PC-3 (cell line): ENCODE results near the gene FAXC. TPM values are rescaled to one million over a fixed set of nuclear protein-coding genes. Genes with fewer than 3 reads are reported as not detected.

Source experiments
- ATAC-seq: fragments of 200-7000 bp; cut with Tn5 transposase; 2 replicates; pipeline ENCODE4 v1.9.1; 2020; ENCODE audit warnings: mild to moderate bottlenecking, moderate library complexity
- BruUV-seq: library from RNA; stranded (reverse); fragments of 400-500 nt; replicated peaks from 2 replicates; lab custom pipeline; 2021; lab: Mats Ljungman, UMichigan
- CTCF ChIA-PET: fragments of 300-600 bp; sonication (Branson Sonifier 250); formaldehyde crosslinking; loops from one replicate; lab custom pipeline; 2022; ENCODE audit warnings: antibody characterized with exemption; lab: Charles Lee
- POLR2A ChIA-PET: fragments of 300-600 bp; sonication (Branson Sonifier 250); formaldehyde crosslinking; loops from one replicate; lab custom pipeline; 2022; ENCODE audit warnings: antibody characterized with exemption; ENCODE audit not compliant: unreplicated experiment; lab: Charles Lee
- DNase-seq: peaks from one replicate; pipeline ENCODE4 v3.0.0-alpha.2; 2015
- H2AFZ ChIP-seq: fragments of 300-600 bp; sonication (generic); 2 replicates; pipeline ENCODE4 v1.6.0; 2016; ENCODE audit warnings: antibody characterized with exemption, low read length
- H3F3A ChIP-seq: fragments of 300-600 bp; sonication (generic); one replicate; pipeline ENCODE4 v1.6.0; 2017; ENCODE audit warnings: antibody characterized with exemption, low read length, control low read depth, mild to moderate bottlenecking; ENCODE audit not compliant: unreplicated experiment
- H3K27ac ChIP-seq: fragments of 300-600 bp; sonication (generic); 2 replicates; pipeline ENCODE4 v1.5.1; 2016; ENCODE audit warnings: mild to moderate bottlenecking, low read length
- H3K27me3 ChIP-seq: fragments of 300-600 bp; sonication (generic); 2 replicates; pipeline ENCODE4 v1.6.1; 2016; ENCODE audit warnings: low read length, mixed read lengths
- H3K36me3 ChIP-seq: fragments of 300-600 bp; sonication (generic); 2 replicates; pipeline ENCODE4 v1.6.1; 2016; ENCODE audit warnings: low read depth, mixed run types, low read length, mixed read lengths
- H3K4me1 ChIP-seq: fragments of 300-600 bp; sonication (generic); 2 replicates; pipeline ENCODE4 v1.5.1; 2016; ENCODE audit warnings: low read length; ENCODE audit not compliant: insufficient read depth
- H3K4me2 ChIP-seq: fragments of 300-600 bp; sonication (generic); 2 replicates; pipeline ENCODE4 v1.6.0; 2016; ENCODE audit warnings: low read length
- H3K4me3 ChIP-seq: fragments of 300-600 bp; sonication (generic); 2 replicates; pipeline ENCODE4 v1.5.1; 2016; ENCODE audit warnings: mild to moderate bottlenecking, low read length, mixed read lengths
- H3K79me2 ChIP-seq: fragments of 300-600 bp; sonication (generic); 2 replicates; pipeline ENCODE4 v1.6.1; 2017; ENCODE audit warnings: low read length, mixed read lengths
- H3K9ac ChIP-seq: fragments of 300-600 bp; sonication (generic); 2 replicates; pipeline ENCODE4 v1.6.0; 2016; ENCODE audit warnings: mild to moderate bottlenecking, low read length
- H3K9me2 ChIP-seq: fragments of 300-600 bp; sonication (generic); replicated peaks from 2 replicates; pipeline ENCODE4 v1.6.1; 2016; ENCODE audit warnings: mixed run types, low read length, mixed read lengths
- H3K9me3 ChIP-seq: fragments of 300-600 bp; sonication (generic); 2 replicates; pipeline ENCODE4 v1.6.1; 2016; ENCODE audit warnings: low read length, mixed read lengths
- H4K20me1 ChIP-seq: fragments of 300-600 bp; sonication (generic); 2 replicates; pipeline ENCODE4 v1.6.1; 2016; ENCODE audit warnings: low read length, mixed read lengths
- CTCF ChIP-seq: fragments of 300-600 bp; sonication (generic); conservative IDR thresholded peaks from 2 replicates; pipeline ENCODE4 v1.5.1; 2017; ENCODE audit warnings: antibody characterized with exemption, low read depth, mild to moderate bottlenecking, low read length
- EZH2 ChIP-seq: fragments of 300-600 bp; sonication (generic); IDR thresholded peaks from one replicate; pipeline ENCODE4 v1.6.1; 2017; ENCODE audit warnings: antibody characterized with exemption, mild to moderate bottlenecking, low read length; ENCODE audit not compliant: unreplicated experiment
- EZH2phosphoT487 ChIP-seq: fragments of 300-600 bp; sonication (generic); IDR thresholded peaks from 2 replicates; pipeline ENCODE4 v1.6.1; 2018; ENCODE audit warnings: mild to moderate bottlenecking, antibody characterized with exemption, low read length, borderline replicate concordance
- intact Hi-C: fragments of 100-400 bp; cut with micrococcal nuclease; formaldehyde crosslinking; loops from 2 replicates; pipeline ENCODE4 v1.9.0; 2023
- total RNA-seq: library from RNA; depleted of rRNA; stranded (reverse); fragments of >200 nt; gene quantifications from 2 replicates; pipeline ENCODE4 v1.2.3, GENCODE V29; 2014

The FAXC gene
- total RNA-seq, 1 experiment from 2014 or later = 3.9 TPM

- Histone ChIP-seq H2AFZ (no peak overlapping the region), H3K27me3 (no peaks in the 10 kb centered on the region), H3K4me1 (no peaks in the 10 kb centered on the region), H3K4me3 (no peak overlapping the region), H3K79me2 (no peaks in the 10 kb centered on the region), H4K20me1 (no peaks in the 10 kb centered on the region), H3K9me2 (no peaks in the 10 kb centered on the region), H3K4me2 (no peak overlapping the region), H3K9me3 (no peaks in the 10 kb centered on the region), H3K27ac (no peak overlapping the region), H3K36me3 (no peaks in the 10 kb centered on the region), H3K9ac (no peak overlapping the region), H3F3A (no peaks in the 10 kb centered on the region)
- CTCF ChIA-PET = no interaction called here
- POLR2A ChIA-PET = no interaction called here
- no peak for ATAC-seq
- no peak for TF ChIP-seq EZH2phosphoT487
- no peak for TF ChIP-seq CTCF
- TF ChIP-seq EZH2 = no peak
- no TSS peak for BruUV-seq
- intact Hi-C loops = loop anchor here (5.0 kb wide), 1 partner anchor 44 kb away; the partner anchor contains the start of gene FAXC
- no peak for DNase-seq
Observed at GRCh38 chr6:99390896-99391295, 41.4 kb upstream of the FAXC start.

- DNase-seq (no peak), ATAC-seq (no peak)
- no peak overlapping the region for H3K27ac ChIP-seq
- BruUV-seq = no TSS peak
- no peaks in the 10 kb centered on the region for H3K9me3 ChIP-seq
- ChIA-PET POLR2A (no interaction called here), CTCF (no interaction called here)
- H2AFZ ChIP-seq = no peak overlapping the region
- no peaks in the 10 kb centered on the region for H3K9me2 ChIP-seq
- no peak for TF ChIP-seq EZH2
- TF ChIP-seq CTCF = no peak
- intact Hi-C loops = no loop called here
- H3K4me1 ChIP-seq = no peaks in the 10 kb centered on the region
- H3K27me3 ChIP-seq = no peaks in the 10 kb centered on the region
- no peak overlapping the region for H3K9ac ChIP-seq
- H3K79me2 ChIP-seq = no peaks in the 10 kb centered on the region
- no peak overlapping the region for H3K4me2 ChIP-seq
- no peaks in the 10 kb centered on the region for H3K36me3 ChIP-seq
- H3F3A ChIP-seq = no peaks in the 10 kb centered on the region
- H3K4me3 ChIP-seq = no peak overlapping the region
- H4K20me1 ChIP-seq = no peaks in the 10 kb centered on the region
Observed at GRCh38 chr6:99384507-99384906, 35.0 kb upstream of the FAXC start.

- ChIA-PET CTCF (no interaction called here), POLR2A (no interaction called here)
- H3K36me3 ChIP-seq = no peaks in the 10 kb centered on the region; the same call in 1 of the 2 replicates
- H3K4me3 ChIP-seq = no peak overlapping the region
- no TSS peak for BruUV-seq
- H3K27ac ChIP-seq = no peak overlapping the region
- ATAC-seq = no peak
- H3K27me3 ChIP-seq = no peaks in the 10 kb centered on the region
- no peak overlapping the region for H2AFZ ChIP-seq
- TF ChIP-seq CTCF (no peak), EZH2phosphoT487 (no peak)
- no peaks in the 10 kb centered on the region for H4K20me1 ChIP-seq
- H3K79me2 ChIP-seq = no peaks in the 10 kb centered on the region
- DNase-seq = no peak
- H3F3A ChIP-seq = no peaks in the 10 kb centered on the region
- H3K4me2 ChIP-seq = no peak overlapping the region
- no peaks in the 10 kb centered on the region for H3K9me2 ChIP-seq
- no peaks in the 10 kb centered on the region for H3K4me1 ChIP-seq
- intact Hi-C loops = no loop called here
- no peak overlapping the region for H3K9ac ChIP-seq
- no peaks in the 10 kb centered on the region for H3K9me3 ChIP-seq
Observed at GRCh38 chr6:99378636-99379035, 29.2 kb upstream of the FAXC start.
